H1 (cell line): ENCODE measurements around the gene LRRC23. TPM values are rescaled to one million over a fixed set of nuclear protein-coding genes. Genes with fewer than 3 reads are reported as not detected.

Experiments
- CTCF ChIA-PET: fragments of 300-600 bp; sonication (Branson Sonifier 250); formaldehyde crosslinking; loops from one replicate; lab custom pipeline; 2021; ENCODE audit not compliant: partially characterized antibody; lab: Charles Lee
- POLR2A ChIA-PET: fragments of 300-600 bp; sonication (Branson Sonifier 250); formaldehyde crosslinking; loops from one replicate; lab custom pipeline; 2021; ENCODE audit warnings: inconsistent platforms; ENCODE audit not compliant: partially characterized antibody; lab: Charles Lee
- DNase-seq, 2 experiments: peaks; one replicate each; pipeline versions ENCODE4 v3.0.0 to v3.0.0-alpha.2; 2010 to 2022; ENCODE audit warnings: low spot score in 2 of 2, low read depth in 1 of 2, mixed read lengths in 1 of 2
- FAIRE-seq: peaks from 2 replicates; lab custom pipeline; 2011; peaks lifted over from hg19 to GRCh38; lab: Jason Lieb, UNC
- H2AFZ ChIP-seq: 2 replicates; pipeline ENCODE4 v1.8.1; 2012; ENCODE audit warnings: low read length, inconsistent platforms
- H2AK5ac ChIP-seq: 2 replicates; pipeline ENCODE4 v1.6.1; 2013; ENCODE audit warnings: low read depth, low read length
- H2BK120ac ChIP-seq: replicated peaks from 2 replicates; pipeline ENCODE3; 2013; ENCODE audit warnings: low read depth, low read length, inconsistent platforms
- H2BK12ac ChIP-seq: 2 replicates; pipeline ENCODE4 v1.6.1; 2013; ENCODE audit warnings: low read depth, low read length
- H2BK15ac ChIP-seq: 2 replicates; pipeline ENCODE4 v1.6.1; 2013; ENCODE audit warnings: low read length
- H2BK20ac ChIP-seq: 2 replicates; pipeline ENCODE4 v1.6.1; 2013; ENCODE audit warnings: low read length
- H2BK5ac ChIP-seq: 2 replicates; pipeline ENCODE4 v1.6.1; 2013; ENCODE audit warnings: low read depth, low read length
- H3K14ac ChIP-seq: 2 replicates; pipeline ENCODE4 v1.6.1; 2013; ENCODE audit warnings: inconsistent platforms; ENCODE audit not compliant: insufficient read length
- H3K18ac ChIP-seq: 2 replicates; pipeline ENCODE4 v1.6.1; 2013; ENCODE audit warnings: low read length; ENCODE audit errors: extremely low read depth
- H3K23ac ChIP-seq: 2 replicates; pipeline ENCODE4 v1.6.1; 2013; ENCODE audit warnings: inconsistent platforms; ENCODE audit not compliant: insufficient read length
- H3K23me2 ChIP-seq: 2 replicates; pipeline ENCODE4 v1.6.1; 2013; ENCODE audit warnings: low read depth, low read length
- H3K27ac ChIP-seq: 2 replicates; pipeline ENCODE4 v1.6.1; 2011; ENCODE audit warnings: low read depth, low read length, inconsistent platforms
- H3K27me3 ChIP-seq, 4 experiments: replicated peaks in 1 of 4; 1 replicate in 1 of 4; 2 replicates in 3 of 4; pipeline versions ENCODE4 v1.6.1 to v1.8.1; 2011 to 2013; ENCODE audit warnings: low read length in 3 of 4, mild to moderate bottlenecking in 3 of 4, inconsistent platforms in 2 of 4, mixed read lengths in 2 of 4, moderate library complexity in 1 of 4; ENCODE audit not compliant: control insufficient read depth in 3 of 4, insufficient read depth in 3 of 4; ENCODE audit errors: extremely low read depth in 1 of 4
- H3K36me3 ChIP-seq, 4 experiments: 2 replicates each; pipeline versions ENCODE4 v1.6.1 to v1.8.1; 2011 to 2013; ENCODE audit warnings: mild to moderate bottlenecking in 4 of 4, low read length in 3 of 4, moderate library complexity in 2 of 4, control low read depth in 1 of 4, inconsistent platforms in 1 of 4; ENCODE audit not compliant: insufficient read depth in 4 of 4, control insufficient read depth in 2 of 4
- H3K4ac ChIP-seq: replicated peaks from 2 replicates; pipeline ENCODE3; 2013; ENCODE audit warnings: low read length, low read depth, mixed read lengths, inconsistent platforms; ENCODE audit not compliant: insufficient read length
- H3K4me1 ChIP-seq, 4 experiments: replicated peaks in 1 of 4; 1 replicate in 1 of 4; 2 replicates in 3 of 4; pipeline versions ENCODE4 v1.6.1 to v1.8.1; 2011 to 2013; ENCODE audit warnings: low read length in 3 of 4, inconsistent platforms in 2 of 4, mixed read lengths in 1 of 4; ENCODE audit not compliant: insufficient read depth in 4 of 4, control insufficient read depth in 3 of 4
- H3K4me2 ChIP-seq, 2 experiments: 2 replicates each; pipeline versions ENCODE4 v1.6.1 to v1.8.1; 2011 to 2013; ENCODE audit warnings: low read depth in 2 of 2, low read length in 2 of 2, control low read depth in 1 of 2, inconsistent platforms in 1 of 2, mild to moderate bottlenecking in 1 of 2; ENCODE audit not compliant: insufficient read depth in 1 of 2
- H3K4me3 ChIP-seq, 4 experiments: fragments of 200-600, 300-600 bp in 1 of 4; sonication (generic), shearing (Covaris generic), sonication (Bioruptor Twin) in 1 of 4; 2 replicates each; pipeline versions ENCODE4 v1.5.1 to v1.8.1; 2011 to 2016; ENCODE audit warnings: low read length in 4 of 4, low read depth in 3 of 4, control low read depth in 2 of 4, inconsistent platforms in 2 of 4, mild to moderate bottlenecking in 2 of 4, mixed read lengths in 1 of 4, moderate library complexity in 1 of 4; ENCODE audit not compliant: insufficient read depth in 2 of 4; ENCODE audit errors: extremely low read depth in 1 of 4
- H3K56ac ChIP-seq: replicated peaks from 2 replicates; pipeline ENCODE3; 2013; ENCODE audit warnings: low read depth, mild to moderate bottlenecking, mixed read lengths, low read length, inconsistent platforms; ENCODE audit not compliant: insufficient read length
- H3K79me1 ChIP-seq: 2 replicates; pipeline ENCODE4 v1.6.1; 2013; ENCODE audit warnings: low read depth, low read length, control low read depth
- H3K79me2 ChIP-seq, 2 experiments: 2 replicates each; pipeline versions ENCODE4 v1.6.1 to v1.8.1; 2012 to 2013; ENCODE audit warnings: low read length in 2 of 2, mild to moderate bottlenecking in 2 of 2, inconsistent platforms in 1 of 2; ENCODE audit not compliant: insufficient read depth in 2 of 2, control insufficient read depth in 1 of 2
- H3K9ac ChIP-seq, 4 experiments: replicated peaks in 1 of 4; 1 replicate in 1 of 4; 2 replicates in 3 of 4; pipeline versions ENCODE4 v1.6.1 to v1.8.1; 2011 to 2013; ENCODE audit warnings: low read depth in 3 of 4, low read length in 3 of 4, control low read depth in 2 of 4, mild to moderate bottlenecking in 2 of 4, moderate library complexity in 2 of 4, inconsistent platforms in 1 of 4; ENCODE audit errors: extremely low read depth in 1 of 4
- H3K9me3 ChIP-seq, 2 experiments: 2 replicates each; pipeline versions ENCODE4 v1.6.1 to v1.8.1; 2012 to 2013; ENCODE audit warnings: mild to moderate bottlenecking in 2 of 2, moderate library complexity in 2 of 2, control low read depth in 1 of 2, inconsistent platforms in 1 of 2, low read depth in 1 of 2, low read length in 1 of 2, mixed read lengths in 1 of 2; ENCODE audit not compliant: insufficient read depth in 2 of 2
- H4K20me1 ChIP-seq, 2 experiments: replicated peaks in 1 of 2; 2 replicates each; pipeline versions ENCODE3 to v1.8.1; 2011 to 2013; ENCODE audit warnings: inconsistent platforms in 2 of 2, low read length in 2 of 2, mild to moderate bottlenecking in 1 of 2; ENCODE audit not compliant: insufficient read depth in 2 of 2, control insufficient read depth in 1 of 2
- H4K5ac ChIP-seq: 2 replicates; pipeline ENCODE4 v1.6.1; 2013; ENCODE audit warnings: low read length, low read depth, mixed read lengths, inconsistent platforms; ENCODE audit not compliant: insufficient read length
- H4K8ac ChIP-seq: 2 replicates; pipeline ENCODE4 v1.8.0; 2013; ENCODE audit warnings: mild to moderate bottlenecking, moderate library complexity, low read length, inconsistent platforms; ENCODE audit not compliant: insufficient read depth; ENCODE audit errors: extremely low read depth
- H4K91ac ChIP-seq: replicated peaks from 2 replicates; pipeline ENCODE3; 2013; ENCODE audit warnings: low read length, mixed read lengths, inconsistent platforms; ENCODE audit not compliant: insufficient read length
- ATF2 ChIP-seq: IDR thresholded peaks from 2 replicates; pipeline ENCODE4 v1.6.1; 2012; ENCODE audit warnings: low read length, inconsistent platforms
- ATF3 ChIP-seq: IDR thresholded peaks from 2 replicates; pipeline ENCODE4 v1.6.1; 2011; ENCODE audit warnings: low read depth, mild to moderate bottlenecking, low read length; ENCODE audit not compliant: insufficient read depth
- CHD1 ChIP-seq: IDR thresholded peaks from 2 replicates; pipeline ENCODE4 v1.6.1; 2012; ENCODE audit warnings: low read depth, low read length, improper control_type of control experiment
- EGR1 ChIP-seq: IDR thresholded peaks from 2 replicates; pipeline ENCODE4 v1.6.1; 2011; ENCODE audit warnings: low read depth, low read length, borderline replicate concordance
- EP300 ChIP-seq, 2 experiments: IDR thresholded peaks; 1 replicate in 1 of 2; 2 replicates in 1 of 2; pipeline ENCODE4 v1.6.1; 2011 to 2012; ENCODE audit warnings: low read depth in 2 of 2, low read length in 2 of 2, mild to moderate bottlenecking in 2 of 2, borderline replicate concordance in 1 of 2, inconsistent platforms in 1 of 2, moderate library complexity in 1 of 2
- SP2 ChIP-seq: IDR thresholded peaks from 2 replicates; pipeline ENCODE4 v1.6.1; 2012; ENCODE audit warnings: mild to moderate bottlenecking, low read length, inconsistent platforms
- TAF1 ChIP-seq: IDR thresholded peaks from 2 replicates; pipeline ENCODE4 v1.6.1; 2011; ENCODE audit warnings: mild to moderate bottlenecking, low read depth, low read length
- USF2 ChIP-seq: IDR thresholded peaks from 2 replicates; pipeline ENCODE4 v1.6.1; 2011; ENCODE audit warnings: low read length, improper control_type of control experiment
- WGBS, 2 experiments: shearing (Covaris generic) in 1 of 2; methylation state at CpG; one replicate each; pipeline versions ENCODE4 v1.1.6 to v1.1.7; 2013 to 2015; ENCODE audit warnings: low lambda C conversion rate in 2 of 2, mixed read lengths in 2 of 2, inconsistent platforms in 1 of 2, low coverage in 1 of 2, missing lambda C conversion rate in 1 of 2; ENCODE audit not compliant: insufficient replicate concordance in 2 of 2, insufficient coverage in 1 of 2, insufficient read length in 1 of 2; ENCODE audit errors: extremely low coverage in 1 of 2, missing lambda C conversion rate in 1 of 2; 5-methylcytosine and 5-hydroxymethylcytosine counted together
- polyA plus RNA-seq, 7 experiments: library from polyadenylated mRNA; depleted of rRNA in 3 of 7; stranded (reverse) in 5 of 7; unstranded in 2 of 7; fragments of >200 nt in 5 of 7; fragments of 200-250 nt in 2 of 7; gene quantifications; 1 replicate in 5 of 7; 2 replicates in 1 of 7; 4 replicates in 1 of 7; pipeline versions ENCODE4 v1.2.1 to v1.2.3, GENCODE V29; 2011 to 2013; ENCODE audit warnings: missing spikeins in 2 of 7, mixed read lengths in 2 of 7
- total RNA-seq: library from RNA; stranded (reverse); fragmentation: NEBNext Ultra II Directional; extraction: Animal tissue kit (Norgen Biotek cat#: 25700); gene quantifications from 2 replicates; pipeline ENCODE4 v1.2.1, GENCODE V29; 2021

LRRC23 gene
- total and polyA plus RNA-seq, 2 of the 8 experiments (the other 6 are each of a cell fraction or from before 2014, with no cell fraction given) = 2.5 to 3.6 TPM

- CTCF ChIA-PET = interaction anchor here (0.8 to 13.0 kb wide), 6 partner anchors 8 to 38 kb away, joined by 3 to 74 read pairs (median 11); partner anchors contain the start of genes ENO2, SPSB2 and TPI1
- H3K4me2 ChIP-seq = no peak overlapping the region
- TF ChIP-seq SP2 (no peak), CHD1 (no peak), ATF3 (no peak), ATF2 (no peak), EP300 (IDR thresholded peaks at IDR 0.05; ENCODE audit: borderline replicate concordance in 1 of 2, low read depth in 2 of 2, low read length in 2 of 2) (no peak), TAF1 (no peak), USF2 (no peak), EGR1 (no peak)
These were observed 4.6 kb upstream of the LRRC23 start for GRCh38 chr12:6899837-6900519.

More at GRCh38 chr12:6899837-6900519, 4.6 kb upstream of the LRRC23 start:
- no peak overlapping the region for H3K23ac ChIP-seq
- H2BK5ac ChIP-seq = no peak overlapping the region
- no peak overlapping the region for H3K4me3 ChIP-seq
- 0 out of 2 replicates have a peak overlapping the region, but pooled peaks have one; percentile 43 for H3K27ac ChIP-seq
- no peak overlapping the region for H3K56ac ChIP-seq
- H3K9ac ChIP-seq = no peak overlapping the region; a peak in 1 of 7 replicates
- no peak overlapping the region for H4K91ac ChIP-seq
- H2AFZ ChIP-seq = no peak overlapping the region
- no peak overlapping the region for H3K4ac ChIP-seq
- H3K9me3 ChIP-seq = no peaks in the 10 kb centered on the region
- no peak overlapping the region for H3K18ac ChIP-seq
- H3K4me1 ChIP-seq = peaks cover 0 to 8% (median 6%) of the 10 kb centered on the region in 4 experiments; a peak in 5 of 7 replicates
- no peaks in the 10 kb centered on the region for H3K27me3 ChIP-seq
- H4K5ac ChIP-seq = no peak overlapping the region
- H2BK120ac ChIP-seq = no peak overlapping the region
- no peaks in the 10 kb centered on the region for H3K79me2 ChIP-seq
- DNase-seq = no peak
- H3K36me3 ChIP-seq = no peaks in the 10 kb centered on the region
- H3K14ac ChIP-seq = no peak overlapping the region
- H3K23me2 ChIP-seq = peaks cover 2% of the 10 kb centered on the region; the same call in 1 of the 2 replicates
- no peaks in the 10 kb centered on the region for H4K20me1 ChIP-seq
- POLR2A ChIA-PET = interaction anchor here (0.6 to 3.4 kb wide), 7 partner anchors 8 to 57 kb away, joined by 3 to 22 read pairs (median 4); partner anchors contain the start of genes C12orf57 and RNU7-1
- H4K8ac ChIP-seq = no peak overlapping the region
- 0 out of 2 replicates have a peak overlapping the region, but pooled peaks have one; percentile 63 for H2BK15ac ChIP-seq
- no peak for FAIRE-seq
- H2BK20ac ChIP-seq = no peak overlapping the region
- no peaks in the 10 kb centered on the region for H3K79me1 ChIP-seq
- H2AK5ac ChIP-seq = peak overlapping the region; percentile 42; the same call in 1 of the 2 replicates
- 84% methylated on average over 10 of the region's 10 CpGs; no CpG with 5 or more reads in 1 of the 2 experiments for WGBS, 2 experiments
- H2BK12ac ChIP-seq = no peak overlapping the region
